Activated effector memory CD4-positive, alpha-beta T cell treated with Interleukin-2 at 50 U/mL for 16 hours (primary cell): Measurements from ENCODE around the gene CD99.

Experiments
- DNase-seq: peaks from one replicate; pipeline ENCODE4 v3.0.0-alpha.2; 2020

CD99 gene

GRCh38 chrX:2676794-2677675, 14.1 kb upstream of the CD99 start:
- DNase-seq = no peak

GRCh38 chrX:2677764-2678163, 13.3 kb upstream of the CD99 start:
- no peak for DNase-seq

GRCh38 chrX:2678583-2678982, 12.5 kb upstream of the CD99 start:
- DNase-seq = no peak

- no peak for DNase-seq
These were observed 11.3 kb upstream of the CD99 start for GRCh38 chrX:2679534-2680485.

- no peak for DNase-seq
These were observed 10.4 kb upstream of the CD99 start for GRCh38 chrX:2680486-2681348.

- DNase-seq = no peak
These were observed 8.4 kb upstream of the CD99 start for GRCh38 chrX:2682565-2683177.

- DNase-seq = no peak
These were observed 6.8 kb upstream of the CD99 start for GRCh38 chrX:2684256-2684655.

GRCh38 chrX:2685886-2686285, 5.2 kb upstream of the CD99 start:
- DNase-seq = no peak

GRCh38 chrX:2689773-2690666, 1.1 kb upstream of the CD99 start:
- DNase-seq = no peak

GRCh38 chrX:2691543-2692220, 587 bp downstream of the CD99 start:
- no peak for DNase-seq

- no peak for DNase-seq
These were observed 1.4 kb downstream of the CD99 start for GRCh38 chrX:2692221-2693112.

GRCh38 chrX:2693113-2694002, 2.3 kb downstream of the CD99 start:
- DNase-seq = no peak

GRCh38 chrX:2694914-2695267, 3.8 kb downstream of the CD99 start:
- no peak for DNase-seq

- peak; percentile 23 for DNase-seq
These were observed 5.7 kb downstream of the CD99 start for GRCh38 chrX:2696698-2697215.

GRCh38 chrX:2697306-2697705, 6.2 kb downstream of the CD99 start:
- DNase-seq = no peak

GRCh38 chrX:2697741-2698299, 6.7 kb downstream of the CD99 start:
- DNase-seq = no peak

- no peak for DNase-seq
These were observed 7.5 kb downstream of the CD99 start for GRCh38 chrX:2698604-2699003.

- no peak for DNase-seq
These were observed 8.9 kb downstream of the CD99 start for GRCh38 chrX:2699959-2700358.
